Cerebellar cortex (tissue), 1 donor: ENCODE results near the gene TAF7L.
"Not testable (repeated sequence)": the region's sequence is repeated elsewhere in the genome, so short reads cannot be mapped to it uniquely, and the experiment has no call there.

Experiments used
- DNase-seq: peaks from one replicate; pipeline ENCODE4 v3.0.0-alpha.2; 2015; ENCODE audit warnings: low spot score

The TAF7L gene

GRCh38 chrX:101290957-101291603 is at the start of gene TAF7L:
TAF7L (minus strand) TSS chrX:101291334; CDS start chrX:101287543, 3,791 bp downstream.
- DNase-seq: no peak

GRCh38 chrX:101337776-101338271 is 46.7 kb upstream of the TAF7L start:
- DNase-seq: no peak

- DNase-seq: not testable (repeated sequence)
These were observed 43.2 kb upstream of the TAF7L start for GRCh38 chrX:101334310-101334709.

GRCh38 chrX:101326600-101326999 is 35.5 kb upstream of the TAF7L start:
- DNase-seq: not testable (repeated sequence)

- no peak for DNase-seq
These were observed 12.7 kb upstream of the TAF7L start for GRCh38 chrX:101303790-101304189.

GRCh38 chrX:101295603-101296002 is 4.5 kb upstream of the TAF7L start:
- not testable (repeated sequence) for DNase-seq

- peak; percentile 48 for DNase-seq
These were observed 3.7 kb downstream of the TAF7L start for GRCh38 chrX:101287402-101287801.

- no peak for DNase-seq
These were observed 14.9 kb downstream of the TAF7L start for GRCh38 chrX:101276238-101276637.

GRCh38 chrX:101274198-101274597 is 16.9 kb downstream of the TAF7L start:
- no peak for DNase-seq

GRCh38 chrX:101265869-101266428 is 25.2 kb downstream of the TAF7L start:
- no peak for DNase-seq

- DNase-seq: no peak
These were observed 27.4 kb downstream of the TAF7L start for GRCh38 chrX:101263766-101264165.

- no peak for DNase-seq
These were observed 28.5 kb downstream of the TAF7L start for GRCh38 chrX:101262590-101262989.

GRCh38 chrX:101260435-101260834 is 30.7 kb downstream of the TAF7L start:
- peak; percentile 0 for DNase-seq

GRCh38 chrX:101258259-101258581 is 32.9 kb downstream of the TAF7L start:
- DNase-seq: no peak

- DNase-seq: no peak
These were observed 33.5 kb downstream of the TAF7L start for GRCh38 chrX:101257448-101258258.

GRCh38 chrX:101252634-101253033 is 38.5 kb downstream of the TAF7L start:
- no peak for DNase-seq

- no peak for DNase-seq
These were observed 49.6 kb downstream of the TAF7L start for GRCh38 chrX:101241531-101241930.

- no peak for DNase-seq
These were observed 54.1 kb downstream of the TAF7L start for GRCh38 chrX:101237041-101237440.

- no peak for DNase-seq
These were observed 58.8 kb downstream of the TAF7L start for GRCh38 chrX:101232316-101232715.

GRCh38 chrX:101231080-101231479 is 60.1 kb downstream of the TAF7L start:
- DNase-seq: no peak

- DNase-seq: no peak
These were observed 60.5 kb downstream of the TAF7L start for GRCh38 chrX:101230636-101231035.

- no peak for DNase-seq
These were observed 62.0 kb downstream of the TAF7L start for GRCh38 chrX:101229170-101229569.

- DNase-seq: no peak
These were observed 67.9 kb downstream of the TAF7L start for GRCh38 chrX:101223226-101223625.
